CD4-positive, alpha-beta T cell treated with Interleukin-6 at 100 ng/mL for 8 hours (primary cell): Measurements from ENCODE around the gene CCDC159.
"Not testable (repeated sequence)": the region's sequence is repeated elsewhere in the genome, so short reads cannot be mapped to it uniquely, and the experiment has no call there.

Experiments used
- DNase-seq: peaks from one replicate; pipeline ENCODE4 v3.0.0-alpha.2; 2020; ENCODE audit warnings: mixed read lengths, low spot score

CCDC159 gene

DNA sequence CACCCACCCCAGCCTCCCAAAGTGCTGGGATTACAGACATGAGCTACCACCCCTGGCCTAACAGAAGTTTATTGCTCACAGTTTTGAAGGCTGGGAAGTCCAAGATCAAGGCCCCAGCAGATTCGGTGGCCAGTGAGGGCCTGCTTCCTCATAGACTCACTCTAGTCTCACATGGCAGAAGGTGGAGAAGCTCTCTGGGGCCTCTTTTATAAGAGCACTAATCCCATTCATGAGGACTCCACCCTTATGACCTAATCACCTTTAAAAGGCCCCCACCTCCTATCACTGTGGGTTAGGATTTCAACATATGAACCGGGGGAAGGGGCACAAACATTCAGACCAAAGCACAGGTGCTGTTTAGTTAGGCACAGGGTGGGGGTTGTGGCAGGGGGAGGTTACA lies 21.2 kb downstream of the CCDC159 start:
- no peak for DNase-seq

DNA sequence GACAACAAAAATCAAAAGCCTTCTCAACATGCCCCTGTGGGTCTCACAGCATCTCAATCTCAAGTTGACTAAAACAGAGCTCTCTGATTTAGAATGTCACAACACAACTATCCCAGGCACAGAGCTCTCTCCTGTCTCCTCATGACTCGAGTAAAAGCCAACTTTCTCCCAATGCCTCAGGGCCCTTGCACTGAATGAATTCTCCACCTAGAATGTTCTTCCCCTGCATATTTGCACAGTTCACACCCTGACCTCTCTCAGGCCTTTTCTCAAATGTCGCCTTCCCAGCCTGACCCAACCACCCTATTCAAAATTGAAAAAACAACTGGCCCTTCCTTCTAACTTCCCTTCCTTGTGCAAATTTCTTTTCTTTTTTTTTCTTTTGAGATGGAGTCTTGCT lies 24.4 kb downstream of the CCDC159 start:
- no peak for DNase-seq

- no peak for DNase-seq
Observed at GRCh38 chr19:11373166-11373884, 27.0 kb downstream of the CCDC159 start.

DNA sequence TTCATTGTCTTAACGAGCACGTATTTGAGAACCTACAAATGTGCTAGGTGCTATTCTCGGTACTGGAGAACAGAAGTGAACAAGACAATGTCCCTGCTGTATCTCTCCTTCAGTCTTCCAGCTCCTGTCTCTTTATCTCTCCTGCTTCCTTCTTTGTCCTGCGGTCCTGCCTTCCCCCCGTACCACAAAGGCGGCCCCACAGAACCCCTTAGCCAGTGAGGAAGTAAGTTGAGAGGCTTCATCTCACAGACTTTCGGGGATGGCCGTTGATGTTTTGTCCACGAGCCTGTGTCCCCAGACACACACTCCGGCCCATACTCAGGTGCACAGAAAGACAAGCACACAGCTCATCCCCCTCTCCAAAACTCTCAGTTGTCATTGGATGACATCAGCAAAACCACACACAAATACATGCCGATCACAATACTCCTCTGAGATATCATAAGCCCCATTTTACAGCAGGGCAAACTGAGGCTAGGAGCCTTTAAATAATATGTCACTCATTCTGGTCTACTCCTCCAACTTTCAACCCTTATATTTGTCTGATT lies 27.6 kb downstream of the CCDC159 start:
- no peak for DNase-seq

DNA sequence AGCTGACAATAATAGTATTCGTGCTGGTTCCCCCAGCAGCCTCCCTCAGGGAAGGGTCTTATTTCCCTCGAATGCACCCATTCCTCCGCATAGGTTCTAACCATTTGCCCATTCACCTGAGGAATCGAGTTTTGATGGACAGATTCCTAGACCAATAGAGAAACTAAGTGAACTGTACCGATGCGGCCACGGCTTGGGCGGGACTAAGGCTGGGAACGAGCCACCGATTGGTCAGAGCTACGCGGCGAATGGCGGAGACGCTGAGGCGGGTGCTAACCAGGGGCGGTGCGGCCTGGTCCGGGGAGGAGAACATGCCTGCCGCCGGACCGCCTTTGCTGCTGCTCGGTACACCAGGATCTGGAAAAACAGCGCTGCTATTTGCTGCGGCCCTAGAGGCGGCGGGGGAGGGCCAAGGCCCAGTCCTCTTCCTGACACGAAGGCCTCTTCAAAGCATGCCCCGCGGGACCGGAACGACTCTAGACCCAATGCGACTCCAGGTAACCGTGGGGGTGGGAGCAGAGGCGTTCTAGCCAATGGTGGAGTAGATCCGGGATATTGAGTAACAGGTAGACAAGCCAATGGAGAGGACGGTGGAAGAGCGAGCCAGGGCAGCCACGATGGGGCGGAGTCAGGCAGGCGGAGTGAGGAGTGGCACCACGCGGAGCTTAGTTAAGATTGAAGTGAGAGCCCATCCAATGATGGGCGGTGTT lies 28.3 kb downstream of the CCDC159 start, which contains the start of gene SWSAP1:
Gene SWSAP1 (plus strand): TSS at position 234 of the 710 bp plus-strand sequence. CDS start 15 bp downstream, at position 249.
- peak; percentile 99 for DNase-seq

DNA sequence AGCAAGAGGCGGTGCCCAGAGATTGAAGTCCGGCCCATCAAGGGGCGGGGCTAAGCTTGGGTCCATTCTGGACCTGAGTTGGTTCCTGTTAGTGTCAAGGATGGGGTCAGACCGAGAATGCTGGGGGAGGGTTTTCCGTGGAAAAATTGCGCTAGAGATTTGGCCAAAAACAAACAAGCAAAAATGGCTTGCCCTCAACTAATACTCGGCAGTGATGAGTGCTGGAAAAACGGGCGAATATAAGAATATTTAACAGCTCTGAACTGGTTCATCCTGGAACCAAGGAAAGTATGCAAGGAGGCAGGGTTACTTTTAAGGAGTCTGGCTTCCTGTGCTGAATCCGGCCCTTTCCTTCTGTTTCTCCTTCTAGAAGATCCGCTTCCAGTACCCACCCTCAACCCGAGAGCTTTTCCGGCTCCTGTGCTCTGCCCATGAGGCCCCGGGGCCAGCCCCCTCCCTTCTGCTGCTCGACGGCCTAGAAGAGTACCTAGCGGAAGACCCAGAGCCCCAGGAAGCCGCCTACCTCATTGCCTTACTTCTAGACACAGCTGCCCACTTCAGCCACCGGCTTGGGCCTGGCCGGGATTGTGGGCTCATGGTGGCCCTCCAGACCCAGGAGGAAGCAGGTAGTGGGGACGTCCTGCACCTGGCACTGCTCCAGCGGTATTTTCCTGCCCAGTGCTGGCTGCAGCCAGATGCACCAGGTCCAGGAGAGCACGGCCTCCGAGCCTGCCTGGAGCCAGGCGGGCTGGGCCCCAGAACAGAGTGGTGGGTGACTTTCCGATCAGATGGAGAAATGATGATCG lies 29.0 kb downstream of the CCDC159 start:
- peak; percentile 86 for DNase-seq

DNA sequence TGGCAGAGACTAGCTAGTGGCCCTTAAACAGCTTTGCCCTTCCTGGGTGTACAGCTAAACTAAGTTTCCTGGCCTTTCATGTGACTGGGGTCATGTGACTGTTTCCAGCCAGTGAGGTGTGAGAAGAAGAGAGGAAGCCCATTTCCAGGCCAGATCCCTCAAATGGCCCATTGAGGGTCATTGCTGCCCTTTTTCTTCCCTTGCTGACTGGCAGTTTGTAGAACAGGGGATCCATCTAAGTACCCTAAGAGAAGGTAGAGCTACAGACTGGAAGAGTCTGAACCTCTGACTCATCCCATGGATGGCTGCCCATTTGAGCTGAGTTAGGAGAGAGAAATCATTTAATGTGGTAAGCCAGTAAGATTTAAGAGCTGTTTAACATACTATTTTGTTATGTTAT lies 30.9 kb downstream of the CCDC159 start:
- DNase-seq: no peak

DNA sequence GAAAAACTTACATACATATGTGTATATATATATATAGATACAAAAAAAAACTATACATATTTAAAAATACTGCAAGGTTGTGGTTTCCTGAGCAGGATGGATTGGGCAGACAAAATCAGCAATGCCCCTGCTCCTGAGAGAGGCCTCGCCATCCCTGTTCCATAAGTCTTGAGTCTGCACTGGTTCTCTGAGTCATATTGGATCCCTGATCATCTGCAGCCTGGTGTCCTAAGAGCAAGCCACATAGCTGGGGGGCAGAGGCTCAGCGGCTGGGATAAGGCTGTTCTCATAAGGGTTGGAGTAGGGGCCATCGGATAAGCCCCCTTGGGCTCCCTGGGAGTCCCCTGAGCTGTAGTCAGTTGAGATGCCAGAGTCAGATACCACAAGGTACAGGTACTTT lies 31.4 kb downstream of the CCDC159 start:
- DNase-seq: no peak

GRCh38 chr19:11378319-11379189 lies 32.2 kb downstream of the CCDC159 start:
- no peak for DNase-seq

GRCh38 chr19:11379269-11379845 lies 33.0 kb downstream of the CCDC159 start:
- not testable (repeated sequence) for DNase-seq

- no peak for DNase-seq
Observed at GRCh38 chr19:11379857-11380350, 33.6 kb downstream of the CCDC159 start.

GRCh38 chr19:11380653-11381537 lies 34.6 kb downstream of the CCDC159 start:
- peak; percentile 98 for DNase-seq

- no peak for DNase-seq
Observed at GRCh38 chr19:11382898-11383705, 36.8 kb downstream of the CCDC159 start.

- no peak for DNase-seq
Observed at GRCh38 chr19:11383706-11384048, 37.4 kb downstream of the CCDC159 start.

DNA sequence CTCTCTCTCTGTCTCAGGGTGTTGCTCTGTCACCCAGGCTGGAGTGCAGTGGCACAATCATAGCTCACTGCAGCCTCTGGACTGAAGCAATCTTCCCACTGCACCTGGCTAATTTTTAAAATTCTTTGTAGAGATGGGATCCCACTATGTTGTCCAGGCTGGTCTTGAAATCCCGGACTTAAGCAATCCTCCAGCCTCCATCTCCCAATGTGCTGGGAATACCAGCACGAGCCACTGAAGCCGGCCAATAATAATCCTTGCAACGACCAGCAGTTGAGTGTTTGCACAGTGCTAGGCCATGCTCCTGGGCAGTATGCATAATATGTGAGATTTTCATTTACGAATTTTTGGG lies 38.4 kb downstream of the CCDC159 start:
- no peak for DNase-seq

- DNase-seq: no peak
Observed at GRCh38 chr19:11387162-11388034, 41.1 kb downstream of the CCDC159 start.

- DNase-seq: no peak
Observed at GRCh38 chr19:11390359-11390758, 44.0 kb downstream of the CCDC159 start.
